Erythroblast (primary cell): Measurements from ENCODE around the gene PCBP3.

ENCODE experiments used
- GATA1 ChIP-seq: IDR thresholded peaks from 2 replicates; pipeline ENCODE4 v1.6.1; 2011; ENCODE audit warnings: low read depth, mild to moderate bottlenecking, control low read depth, low read length, moderate library complexity
- POLR2A ChIP-seq: IDR thresholded peaks from 2 replicates; pipeline ENCODE4 v1.6.1; 2011; ENCODE audit warnings: mild to moderate bottlenecking, low read length

DNA sequence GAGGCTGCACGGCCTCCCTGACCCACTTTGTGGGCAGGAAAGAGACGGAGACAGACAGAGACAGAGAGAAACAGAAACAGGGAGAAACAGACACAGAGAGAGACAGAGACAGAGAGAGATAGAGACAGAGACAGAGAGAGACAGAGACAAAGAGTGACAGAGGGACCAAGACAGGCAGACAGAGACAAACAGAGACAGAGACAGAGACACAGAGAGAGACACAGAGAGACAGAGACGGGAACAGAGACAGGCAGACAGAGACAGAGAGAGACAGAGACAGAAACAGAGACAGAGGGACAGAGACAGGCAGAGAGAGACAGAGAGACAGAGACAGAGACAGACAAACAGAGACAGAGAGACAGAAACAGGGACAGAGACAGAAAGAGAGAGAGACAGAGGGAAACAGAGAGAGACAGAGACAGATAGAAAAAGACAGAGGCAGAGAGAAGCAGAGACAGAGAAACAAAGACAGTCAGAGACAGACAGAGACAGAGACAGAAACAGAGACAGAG lies 341.1 kb downstream of the PCBP3 start:
- TF ChIP-seq POLR2A (no peak), GATA1 (no peak)
